ENCODE data around the gene STARD3NL.

Gene STARD3NL

DNA sequence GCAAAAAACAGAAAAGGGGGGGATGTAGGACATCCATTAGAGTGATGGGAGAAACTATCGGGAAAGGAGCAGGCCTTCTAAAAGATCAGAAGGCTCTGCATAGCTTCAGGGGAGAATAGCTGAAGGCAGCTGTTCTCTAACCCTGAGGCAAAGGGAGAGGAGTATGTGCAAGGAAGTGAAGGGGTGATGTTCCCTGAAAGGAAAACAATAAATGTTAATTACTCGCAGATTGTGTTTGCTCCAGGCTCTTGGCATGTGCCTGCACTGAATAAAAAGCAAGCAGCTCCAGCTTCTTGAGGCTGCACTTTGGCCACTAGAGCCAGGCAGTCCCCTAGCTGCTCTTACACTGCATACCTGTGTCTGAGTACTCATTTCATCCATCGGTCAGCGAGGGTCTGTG is 14.4 kb upstream of the STARD3NL start:
- Histone ChIP-seq H3K4me3 (ENCODE audit: low read length, poor library complexity, severe bottlenecking) (no peak overlapping the region), H2AFZ (ENCODE audit: low read length) (no peak overlapping the region), H3F3A (ENCODE audit: low read depth) (no peaks in the 10 kb centered on the region), H3K9me3 (ENCODE audit: insufficient read depth, low read depth, low read length) (no peaks in the 10 kb centered on the region), H4K20me1 (ENCODE audit: insufficient read depth, low read length, poor library complexity, severe bottlenecking) (no peaks in the 10 kb centered on the region), H3K9ac (ENCODE audit: low read depth, low read length, poor library complexity, severe bottlenecking) (no peak overlapping the region), H3K79me2 (ENCODE audit: insufficient read depth, low read length) (no peaks in the 10 kb centered on the region), H3K27me3 (ENCODE audit: insufficient read depth, low read length, poor library complexity, severe bottlenecking) (no peaks in the 10 kb centered on the region), H3K36me3 (ENCODE audit: insufficient read depth, low read length) (no peaks in the 10 kb centered on the region), H3K9me2 (replicated peaks; ENCODE audit: low read depth, low read length) (no peaks in the 10 kb centered on the region), H3K4me1 (ENCODE audit: insufficient read depth, low read length, poor library complexity, severe bottlenecking) (no peaks in the 10 kb centered on the region), H3K4me2 (ENCODE audit: low read depth, low read length, poor library complexity, severe bottlenecking) (no peak overlapping the region)
- TF ChIP-seq, protein P1, sequence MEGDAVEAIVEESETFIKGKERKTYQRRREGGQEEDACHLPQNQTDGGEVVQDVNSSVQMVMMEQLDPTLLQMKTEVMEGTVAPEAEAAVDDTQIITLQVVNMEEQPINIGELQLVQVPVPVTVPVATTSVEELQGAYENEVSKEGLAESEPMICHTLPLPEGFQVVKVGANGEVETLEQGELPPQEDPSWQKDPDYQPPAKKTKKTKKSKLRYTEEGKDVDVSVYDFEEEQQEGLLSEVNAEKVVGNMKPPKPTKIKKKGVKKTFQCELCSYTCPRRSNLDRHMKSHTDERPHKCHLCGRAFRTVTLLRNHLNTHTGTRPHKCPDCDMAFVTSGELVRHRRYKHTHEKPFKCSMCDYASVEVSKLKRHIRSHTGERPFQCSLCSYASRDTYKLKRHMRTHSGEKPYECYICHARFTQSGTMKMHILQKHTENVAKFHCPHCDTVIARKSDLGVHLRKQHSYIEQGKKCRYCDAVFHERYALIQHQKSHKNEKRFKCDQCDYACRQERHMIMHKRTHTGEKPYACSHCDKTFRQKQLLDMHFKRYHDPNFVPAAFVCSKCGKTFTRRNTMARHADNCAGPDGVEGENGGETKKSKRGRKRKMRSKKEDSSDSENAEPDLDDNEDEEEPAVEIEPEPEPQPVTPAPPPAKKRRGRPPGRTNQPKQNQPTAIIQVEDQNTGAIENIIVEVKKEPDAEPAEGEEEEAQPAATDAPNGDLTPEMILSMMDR (conservative IDR thresholded peaks at IDR 0.05; ENCODE audit: low read length), result no peak
- TF ChIP-seq EZH2phosphoT487 (IDR thresholded peaks at IDR 0.05; ENCODE audit: borderline replicate concordance), result no peak

DNA sequence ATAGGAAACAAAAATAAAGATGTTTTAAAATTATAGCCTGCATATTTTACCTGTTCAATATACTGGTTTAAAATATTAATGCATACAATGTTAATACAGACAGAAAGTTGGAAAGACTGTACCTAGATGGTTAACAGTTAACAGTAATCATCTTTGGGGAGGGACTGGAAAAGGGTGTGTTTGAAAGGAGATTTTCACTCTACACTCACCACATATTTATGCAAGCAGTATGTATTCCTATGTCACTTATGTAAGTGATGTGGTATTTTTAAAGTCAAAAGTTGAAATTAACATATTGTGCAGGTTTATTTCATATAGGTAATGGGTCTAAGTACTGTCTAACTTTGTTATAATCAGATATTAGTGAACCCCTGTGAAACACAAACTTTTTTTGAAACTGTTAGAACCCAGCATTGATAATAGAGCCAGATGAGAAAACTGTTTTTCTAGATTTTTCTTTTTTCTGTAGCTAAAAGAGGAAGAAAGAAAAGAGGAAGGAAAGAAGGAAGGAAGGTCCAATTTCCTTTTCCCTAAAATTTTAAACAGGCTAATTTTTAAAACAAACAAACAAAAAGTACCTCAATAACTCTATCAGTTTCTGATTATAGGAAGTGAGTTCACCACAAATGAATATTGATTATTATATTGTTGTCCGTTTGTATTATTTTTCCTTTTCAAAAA is 9.0 kb upstream of the STARD3NL start:
- no peaks in the 10 kb centered on the region for H4K20me1 ChIP-seq (ENCODE audit: insufficient read depth, low read length, poor library complexity, severe bottlenecking)
- no peaks in the 10 kb centered on the region for H3K36me3 ChIP-seq (ENCODE audit: insufficient read depth, low read length)
- no peak overlapping the region for H3K9ac ChIP-seq (ENCODE audit: low read depth, low read length, poor library complexity, severe bottlenecking)
- TF ChIP-seq, protein P1 (conservative IDR thresholded peaks at IDR 0.05; ENCODE audit: low read length), result no peak
- no peak for TF ChIP-seq EZH2phosphoT487 (IDR thresholded peaks at IDR 0.05; ENCODE audit: borderline replicate concordance)
- no peaks in the 10 kb centered on the region for H3K79me2 ChIP-seq (ENCODE audit: insufficient read depth, low read length)
- no peak overlapping the region for H2AFZ ChIP-seq (ENCODE audit: low read length)
- no peak overlapping the region for H3K4me3 ChIP-seq (ENCODE audit: low read length, poor library complexity, severe bottlenecking)
- no peaks in the 10 kb centered on the region for H3K9me3 ChIP-seq (ENCODE audit: insufficient read depth, low read depth, low read length)
- H3K27me3 ChIP-seq (ENCODE audit: insufficient read depth, low read length, poor library complexity, severe bottlenecking), result peaks cover 26% of the 10 kb centered on the region
- H3K4me2 ChIP-seq (ENCODE audit: low read depth, low read length, poor library complexity, severe bottlenecking), result no peak overlapping the region
- no peaks in the 10 kb centered on the region for H3F3A ChIP-seq (ENCODE audit: low read depth)
- H3K4me1 ChIP-seq (ENCODE audit: insufficient read depth, low read length, poor library complexity, severe bottlenecking), result no peaks in the 10 kb centered on the region
- no peaks in the 10 kb centered on the region for H3K9me2 ChIP-seq (replicated peaks; ENCODE audit: low read depth, low read length)

DNA sequence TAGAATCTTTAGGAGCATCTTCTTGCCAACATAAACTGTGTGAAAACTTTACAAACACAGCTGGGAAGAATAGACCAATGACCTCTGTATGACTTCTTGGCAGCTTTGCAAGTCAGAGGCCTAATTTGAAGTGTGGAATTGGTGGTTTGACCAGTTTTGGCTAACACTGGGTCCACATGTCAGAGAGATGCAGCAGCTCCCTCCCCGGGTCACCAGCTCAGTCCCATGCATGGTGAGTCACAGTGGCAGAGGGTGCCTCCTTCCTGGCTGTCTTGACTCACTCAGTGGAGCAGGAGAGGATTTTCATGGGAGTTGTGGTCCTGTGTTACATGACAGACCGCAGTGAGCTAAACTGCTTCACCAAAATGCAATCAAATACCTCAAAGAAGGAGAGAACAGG is 8.2 kb upstream of the STARD3NL start:
- no peak overlapping the region for H3K4me3 ChIP-seq (ENCODE audit: low read length, poor library complexity, severe bottlenecking)
- TF ChIP-seq, protein P1 (conservative IDR thresholded peaks at IDR 0.05; ENCODE audit: low read length), result no peak
- TF ChIP-seq EZH2phosphoT487 (IDR thresholded peaks at IDR 0.05; ENCODE audit: borderline replicate concordance), result no peak
- no peaks in the 10 kb centered on the region for H3K4me1 ChIP-seq (ENCODE audit: insufficient read depth, low read length, poor library complexity, severe bottlenecking)
- no peaks in the 10 kb centered on the region for H3K36me3 ChIP-seq (ENCODE audit: insufficient read depth, low read length)
- no peak overlapping the region for H2AFZ ChIP-seq (ENCODE audit: low read length)
- no peaks in the 10 kb centered on the region for H3K9me3 ChIP-seq (ENCODE audit: insufficient read depth, low read depth, low read length)
- no peak overlapping the region for H3K9ac ChIP-seq (ENCODE audit: low read depth, low read length, poor library complexity, severe bottlenecking)
- no peaks in the 10 kb centered on the region for H3K9me2 ChIP-seq (replicated peaks; ENCODE audit: low read depth, low read length)
- peaks cover 26% of the 10 kb centered on the region for H3K27me3 ChIP-seq (ENCODE audit: insufficient read depth, low read length, poor library complexity, severe bottlenecking)
- H3K4me2 ChIP-seq (ENCODE audit: low read depth, low read length, poor library complexity, severe bottlenecking), result no peak overlapping the region
- H4K20me1 ChIP-seq (ENCODE audit: insufficient read depth, low read length, poor library complexity, severe bottlenecking), result no peaks in the 10 kb centered on the region
- H3K79me2 ChIP-seq (ENCODE audit: insufficient read depth, low read length), result no peaks in the 10 kb centered on the region
- no peaks in the 10 kb centered on the region for H3F3A ChIP-seq (ENCODE audit: low read depth)
